GM12875 (cell line): Measurements from ENCODE around the gene FAM187B.

ENCODE experiments used
- H3K4me3 ChIP-seq: one replicate; pipeline ENCODE4 v1.5.1; 2011; ENCODE audit warnings: low read depth, low read length, control low read depth
- CTCF ChIP-seq: IDR thresholded peaks from 2 replicates; pipeline ENCODE4 v1.5.1; 2011; ENCODE audit warnings: low read depth, mild to moderate bottlenecking, control low read depth, inconsistent platforms, low read length, moderate library complexity, borderline replicate concordance; ENCODE audit not compliant: insufficient read depth

The FAM187B gene

GRCh38 chr19:35220315-35220921, 8.1 kb downstream of the FAM187B start:
- H3K4me3 ChIP-seq, result no peak overlapping the region
- TF ChIP-seq CTCF, result no peak

GRCh38 chr19:35219008-35219407, 9.5 kb downstream of the FAM187B start:
- TF ChIP-seq CTCF, result no peak
- no peak overlapping the region for H3K4me3 ChIP-seq

- no peak overlapping the region for H3K4me3 ChIP-seq
- TF ChIP-seq CTCF, result no peak
These were observed 10.9 kb downstream of the FAM187B start for GRCh38 chr19:35217649-35217990.

- peak; percentile 28; the same call in 1 of the 2 replicates for TF ChIP-seq CTCF
- H3K4me3 ChIP-seq, result no peak overlapping the region
These were observed 11.5 kb downstream of the FAM187B start for GRCh38 chr19:35216833-35217648.

- no peak overlapping the region for H3K4me3 ChIP-seq
- no peak for TF ChIP-seq CTCF
These were observed 12.3 kb downstream of the FAM187B start for GRCh38 chr19:35216016-35216832.

- no peak overlapping the region for H3K4me3 ChIP-seq
- no peak for TF ChIP-seq CTCF
These were observed 13.6 kb downstream of the FAM187B start for GRCh38 chr19:35214766-35215422.
